GM12875 (cell line): Measurements from ENCODE around the gene CHRNA9.

Source experiments
- H3K4me3 ChIP-seq: one replicate; pipeline ENCODE4 v1.5.1; 2011; ENCODE audit warnings: low read depth, low read length, control low read depth
- TF ChIP-seq, protein P1 (sequence below): IDR thresholded peaks from 2 replicates; pipeline ENCODE4 v1.5.1; 2011; ENCODE audit warnings: low read depth, mild to moderate bottlenecking, control low read depth, inconsistent platforms, low read length, moderate library complexity, borderline replicate concordance; ENCODE audit not compliant: insufficient read depth

The CHRNA9 gene

DNA sequence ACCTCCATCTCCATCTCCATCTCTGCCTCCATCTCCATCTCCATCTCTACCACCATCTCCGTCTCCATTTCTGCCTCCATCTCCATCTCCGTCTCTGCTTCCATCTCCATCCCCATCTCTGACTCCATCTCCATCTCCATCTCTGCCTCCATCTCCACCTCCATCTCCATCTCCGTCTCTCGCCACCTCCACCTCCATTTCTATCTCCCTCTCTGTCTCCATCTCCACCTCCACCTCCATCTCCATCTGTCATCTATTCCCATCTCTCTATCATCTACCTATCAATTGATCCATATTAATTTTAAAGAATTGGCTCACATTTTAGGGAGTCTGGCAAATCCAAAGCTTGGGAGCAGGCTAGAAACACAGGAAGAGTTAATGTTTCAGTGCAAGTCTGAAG is 39.6 kb upstream of the CHRNA9 start:
- H3K4me3 ChIP-seq, result no peak overlapping the region
- TF ChIP-seq, protein P1, sequence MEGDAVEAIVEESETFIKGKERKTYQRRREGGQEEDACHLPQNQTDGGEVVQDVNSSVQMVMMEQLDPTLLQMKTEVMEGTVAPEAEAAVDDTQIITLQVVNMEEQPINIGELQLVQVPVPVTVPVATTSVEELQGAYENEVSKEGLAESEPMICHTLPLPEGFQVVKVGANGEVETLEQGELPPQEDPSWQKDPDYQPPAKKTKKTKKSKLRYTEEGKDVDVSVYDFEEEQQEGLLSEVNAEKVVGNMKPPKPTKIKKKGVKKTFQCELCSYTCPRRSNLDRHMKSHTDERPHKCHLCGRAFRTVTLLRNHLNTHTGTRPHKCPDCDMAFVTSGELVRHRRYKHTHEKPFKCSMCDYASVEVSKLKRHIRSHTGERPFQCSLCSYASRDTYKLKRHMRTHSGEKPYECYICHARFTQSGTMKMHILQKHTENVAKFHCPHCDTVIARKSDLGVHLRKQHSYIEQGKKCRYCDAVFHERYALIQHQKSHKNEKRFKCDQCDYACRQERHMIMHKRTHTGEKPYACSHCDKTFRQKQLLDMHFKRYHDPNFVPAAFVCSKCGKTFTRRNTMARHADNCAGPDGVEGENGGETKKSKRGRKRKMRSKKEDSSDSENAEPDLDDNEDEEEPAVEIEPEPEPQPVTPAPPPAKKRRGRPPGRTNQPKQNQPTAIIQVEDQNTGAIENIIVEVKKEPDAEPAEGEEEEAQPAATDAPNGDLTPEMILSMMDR, result no peak

DNA sequence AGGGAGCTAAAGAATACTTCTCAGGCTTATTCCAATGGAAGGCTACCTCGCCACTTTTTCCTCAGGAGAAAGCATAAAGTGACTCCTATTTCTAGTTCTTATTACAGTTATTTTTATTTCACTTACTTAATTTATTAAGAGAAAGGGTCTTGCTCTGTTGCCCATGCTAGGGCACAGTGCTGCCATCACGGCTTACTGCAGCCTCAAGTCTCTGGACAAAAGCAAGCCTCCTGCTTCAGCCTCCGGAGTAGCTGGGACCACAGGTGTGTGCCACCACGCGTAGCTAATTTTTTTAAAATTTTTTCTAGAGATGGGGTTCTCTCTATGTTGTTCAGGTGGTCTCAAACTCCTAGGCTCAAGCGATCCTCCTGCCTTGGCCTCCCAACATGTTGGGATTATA is 36.0 kb upstream of the CHRNA9 start:
- H3K4me3 ChIP-seq, result no peak overlapping the region
- TF ChIP-seq, protein P1, result no peak

DNA sequence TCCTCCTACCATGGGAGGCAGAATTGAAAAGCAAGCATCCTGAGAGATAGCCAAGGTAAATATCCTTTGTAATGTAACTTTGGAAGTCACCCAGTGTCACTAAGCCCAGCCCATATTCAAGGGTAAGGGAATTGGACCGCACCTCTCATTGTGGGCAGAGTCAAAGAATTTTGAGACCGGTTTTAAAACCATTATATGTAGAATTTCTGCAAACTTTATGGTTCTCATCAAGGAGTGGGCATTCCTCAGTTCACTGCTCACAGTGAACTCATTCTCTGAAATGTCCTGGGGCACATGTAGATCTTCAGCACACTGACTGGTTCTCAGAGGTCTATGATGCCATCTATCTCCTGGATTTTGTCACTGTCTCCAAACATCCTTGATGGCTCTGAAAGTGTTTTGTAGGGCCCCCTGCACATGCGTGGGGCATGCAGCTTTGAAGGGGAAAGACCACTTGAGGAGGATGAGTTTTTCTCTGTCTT is 35.3 kb upstream of the CHRNA9 start:
- TF ChIP-seq, protein P1, result no peak
- no peak overlapping the region for H3K4me3 ChIP-seq

DNA sequence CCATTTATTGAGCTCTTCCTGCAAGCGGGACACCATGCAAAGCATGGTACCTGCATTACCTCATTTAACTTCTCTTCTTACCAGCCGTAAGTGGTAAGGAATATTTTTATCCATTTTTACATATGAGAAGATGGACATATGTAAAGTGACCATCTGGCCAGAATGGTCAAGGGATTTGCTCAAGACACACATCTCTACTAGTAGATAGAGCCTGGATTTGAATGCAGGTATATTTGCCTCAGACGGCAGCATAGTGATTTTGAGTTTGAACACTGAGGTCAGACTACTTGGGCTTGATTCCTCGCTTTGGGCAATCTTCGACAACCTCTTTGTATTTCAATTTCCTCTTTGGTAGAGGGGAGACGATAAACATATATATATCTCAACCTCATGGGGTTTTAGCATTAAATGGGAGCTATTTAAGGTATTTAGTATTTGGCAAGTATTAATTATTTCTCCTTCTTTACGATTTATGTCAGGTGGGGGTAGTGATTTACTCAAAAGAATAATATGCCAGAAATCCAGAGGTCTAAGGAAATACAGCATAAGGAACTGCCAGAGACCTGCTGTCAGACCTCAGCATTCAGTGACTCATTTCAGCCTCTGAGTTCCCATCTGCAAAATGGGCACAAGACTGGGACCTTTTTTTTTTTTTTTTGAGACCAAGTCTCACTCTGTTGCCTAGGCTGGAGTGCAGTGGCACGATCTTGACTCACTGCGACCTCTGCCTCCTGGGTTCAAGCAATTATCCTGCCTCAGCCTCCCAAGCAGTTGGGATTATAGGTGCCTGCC is 34.6 kb upstream of the CHRNA9 start:
- TF ChIP-seq, protein P1, result no peak
- H3K4me3 ChIP-seq, result no peak overlapping the region

DNA sequence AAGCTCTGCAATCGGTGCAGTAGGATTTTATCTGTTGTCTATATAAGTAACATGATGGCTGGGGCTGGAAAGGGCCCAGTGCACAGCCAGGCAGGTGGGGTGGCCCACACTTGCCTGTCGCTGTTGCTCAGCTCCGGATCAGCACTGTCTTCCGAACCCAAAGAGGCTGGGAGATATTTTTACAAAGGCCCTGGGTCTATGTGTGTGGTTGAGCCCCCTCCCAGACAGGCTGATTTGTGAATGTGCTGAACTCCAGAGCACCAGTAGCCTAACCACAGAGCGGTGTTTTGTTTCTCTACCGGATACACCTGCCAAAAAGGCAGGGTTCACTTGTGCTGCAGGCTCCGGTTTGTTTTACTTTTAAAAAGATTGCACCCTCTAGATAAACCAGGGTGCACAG is 33.5 kb upstream of the CHRNA9 start:
- TF ChIP-seq, protein P1, result no peak
- H3K4me3 ChIP-seq, result no peak overlapping the region

DNA sequence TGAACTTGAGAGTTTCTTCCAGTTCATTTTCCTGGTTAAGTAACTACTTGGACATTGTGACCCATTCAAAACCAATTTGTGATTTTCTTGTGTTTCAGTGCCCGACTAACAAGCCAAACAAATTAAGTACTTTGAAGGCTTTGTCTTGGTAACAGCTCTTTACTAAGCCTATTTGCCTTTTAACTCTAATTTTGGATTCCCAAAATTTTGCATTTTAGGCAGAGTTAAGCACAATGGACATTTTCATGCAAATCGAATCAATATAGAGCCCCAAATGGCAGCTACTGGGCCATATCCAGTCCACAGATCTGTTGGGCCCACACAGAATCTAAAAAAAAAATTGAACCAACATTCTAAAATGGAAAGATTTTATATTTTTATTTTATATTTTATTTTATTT is 31.4 kb upstream of the CHRNA9 start:
- H3K4me3 ChIP-seq, result no peak overlapping the region
- TF ChIP-seq, protein P1, result no peak
